Measurements from ENCODE around the gene TMEM150C. TPM values are rescaled to one million over a fixed set of nuclear protein-coding genes. Genes with fewer than 3 reads are reported as not detected.

TMEM150C gene
- total and polyA plus RNA-seq, 2 of the 4 experiments (the other 2 are of a cell fraction) = 0.10 to 0.36 TPM

- no peak overlapping the region for H4K91ac ChIP-seq (ENCODE audit: insufficient read depth, low read depth, low read length)
- H2BK5ac ChIP-seq (ENCODE audit: low read depth, low read length, poor library complexity, severe bottlenecking) = no peak overlapping the region
- no peaks in the 10 kb centered on the region for H3K9me3 ChIP-seq (ENCODE audit: control insufficient read depth, insufficient read depth, low read length)
- no peak overlapping the region for H2AFZ ChIP-seq (replicated peaks; ENCODE audit: low read length, poor library complexity)
- no peak overlapping the region for H2BK120ac ChIP-seq (ENCODE audit: low read depth, low read length)
- peaks cover 2% of the 10 kb centered on the region for H3K27me3 ChIP-seq (ENCODE audit: control insufficient read depth, insufficient read depth, low read length)
- H2BK15ac ChIP-seq (ENCODE audit: low read depth, low read length) = no peak overlapping the region
- no peak for DNase-seq
- H3K79me1 ChIP-seq (ENCODE audit: low read depth in 1 of 2, low read length in 2 of 2) = no peaks in the 10 kb centered on the region
- CTCF ChIA-PET = no interaction called here
- no peak overlapping the region for H3K14ac ChIP-seq (replicated peaks; ENCODE audit: low read depth, low read length)
- no peak overlapping the region for H3K9ac ChIP-seq (ENCODE audit: low read depth, low read length)
- in situ Hi-C loops (cut with MboI; ENCODE audit: low sequenced_read_pairs) = no loop called here
- H3K4me1 ChIP-seq (ENCODE audit: control insufficient read depth, insufficient read depth, low read length) = no peaks in the 10 kb centered on the region
- no peaks in the 10 kb centered on the region for H3K36me3 ChIP-seq (ENCODE audit: control insufficient read depth, insufficient read depth, low read length)
- dilution Hi-C loops (cut with HindIII; ENCODE audit: low sequenced_read_pairs, unreplicated experiment) = no loop called here
- H3K4me3 ChIP-seq (ENCODE audit: insufficient read depth, low read depth, low read length) = no peak overlapping the region
- H2BK20ac ChIP-seq (ENCODE audit: low read depth, low read length) = no peak overlapping the region
- WGBS, 2 experiments (ENCODE audit: extremely low coverage in 2 of 2, insufficient read length in 1 of 2) = no CpG with 5 or more reads among the region's 1 CpG
- POLR2A ChIA-PET (ENCODE audit: unreplicated experiment) = no interaction called here
- no peak overlapping the region for H3K18ac ChIP-seq (ENCODE audit: low read depth, low read length)
- no peak overlapping the region for H3K23ac ChIP-seq (ENCODE audit: low read depth, low read length)
- no peak overlapping the region for H3K4me2 ChIP-seq (ENCODE audit: low read depth, low read length)
- no peak overlapping the region for H3K27ac ChIP-seq (ENCODE audit: insufficient read depth, low read length)
- BruUV-seq (replicated peaks) = no TSS peak
- no peak overlapping the region for H3K4ac ChIP-seq (ENCODE audit: low read depth, low read length)
- no peak overlapping the region for H4K5ac ChIP-seq (ENCODE audit: low read depth, low read length)
- H3K56ac ChIP-seq (ENCODE audit: extremely low read depth, insufficient read depth, low read length) = no peak overlapping the region
- no peak overlapping the region for H2AK9ac ChIP-seq (replicated peaks; ENCODE audit: low read depth, low read length, poor library complexity)
- no peak for TF ChIP-seq RCOR1 (IDR thresholded peaks at IDR 0.05; ENCODE audit: insufficient replicate concordance, low read length)
- TF ChIP-seq MAFK (IDR thresholded peaks at IDR 0.05; ENCODE audit: low read depth, low read length) = no peak
- TF ChIP-seq RFX5 (IDR thresholded peaks at IDR 0.05; ENCODE audit: low read depth, low read length) = no peak
- TF ChIP-seq FOS (IDR thresholded peaks at IDR 0.05; ENCODE audit: low read depth, low read length) = no peak
- no peak for TF ChIP-seq MAZ (IDR thresholded peaks at IDR 0.05; ENCODE audit: borderline replicate concordance, low read depth, low read length)
- no peak for TF ChIP-seq SMC3 (IDR thresholded peaks at IDR 0.05; ENCODE audit: low read depth, low read length)
- TF ChIP-seq RAD21 (IDR thresholded peaks at IDR 0.05; ENCODE audit: low read length) = no peak
- TF ChIP-seq MXI1 (IDR thresholded peaks at IDR 0.05; ENCODE audit: borderline replicate concordance, low read depth, low read length) = no peak
- TF ChIP-seq CEBPB (IDR thresholded peaks at IDR 0.05; ENCODE audit: low read depth, low read length) = no peak
- no peak for TF ChIP-seq ELK1 (IDR thresholded peaks at IDR 0.05; ENCODE audit: borderline replicate concordance, low read depth, low read length)
- no peak for TF ChIP-seq POLR2A (IDR thresholded peaks at IDR 0.05; ENCODE audit: low read depth, low read length)
- TF ChIP-seq USF2 (IDR thresholded peaks at IDR 0.05; ENCODE audit: low read depth, low read length) = no peak
- no peak for TF ChIP-seq NFE2L2 (IDR thresholded peaks at IDR 0.05; ENCODE audit: low read depth, low read length)
- no peak for TF ChIP-seq BHLHE40 (IDR thresholded peaks at IDR 0.05; ENCODE audit: low read depth, low read length)
- no peak for TF ChIP-seq CTCF (conservative IDR thresholded peaks at IDR 0.05; ENCODE audit: low read depth, low read length)
- no peak for TF ChIP-seq CHD1 (IDR thresholded peaks at IDR 0.05; ENCODE audit: low read depth, low read length)
- H3K9me1 ChIP-seq (ENCODE audit: insufficient read depth, low read length) = no peaks in the 10 kb centered on the region
- ATAC-seq (ENCODE audit: low read depth) = no peak
- no peak overlapping the region for H4K8ac ChIP-seq (ENCODE audit: low read depth in 2 of 2, low read length in 2 of 2)
- H4K20me1 ChIP-seq (ENCODE audit: insufficient read depth, low read length) = no peaks in the 10 kb centered on the region
- intact Hi-C loops (cut with micrococcal nuclease) = no loop called here
- H2AK5ac ChIP-seq (ENCODE audit: low read depth, low read length) = no peak overlapping the region
Observed at GRCh38 chr4:82489076-82489475, 72.7 kb downstream of the TMEM150C start.
